ENCODE measurements around the gene SMAD7.

- no peak for TF ChIP-seq CTCF (IDR thresholded peaks at IDR 0.05)
- no peak for TF ChIP-seq POLR2A (IDR thresholded peaks at IDR 0.05)
These were observed 3.7 kb downstream of the SMAD7 start for GRCh38 chr18:48947092-48947491.
